Measurements from ENCODE around the gene SAXO1.

Gene SAXO1

GRCh38 chr9:18972675-18973074 lies 60.3 kb downstream of the SAXO1 start:
- H3K4me1 ChIP-seq (ENCODE audit: control insufficient read depth in 1 of 2, insufficient read depth in 2 of 2, low read length in 2 of 2), result peaks cover 2 to 6% of the 10 kb centered on the region in 2 donors
- no peaks in the 10 kb centered on the region for H3K9me3 ChIP-seq (ENCODE audit: control insufficient read depth in 1 of 2, low read length in 2 of 2)
- no peak overlapping the region for H3K27ac ChIP-seq (ENCODE audit: low read depth, low read length)
- no peaks in the 10 kb centered on the region for H3K36me3 ChIP-seq (ENCODE audit: control insufficient read depth in 1 of 2, insufficient read depth in 2 of 2, low read length in 2 of 2)
- no peak overlapping the region for H3K9ac ChIP-seq (ENCODE audit: low read depth in 1 of 2, low read length in 2 of 2)
- peaks cover 0 to 4% of the 10 kb centered on the region in 2 donors for H3K27me3 ChIP-seq (ENCODE audit: control insufficient read depth in 1 of 2, insufficient read depth in 2 of 2, low read length in 2 of 2)
- no peak overlapping the region for H3K4me3 ChIP-seq (ENCODE audit: low read depth in 1 of 2, low read length in 2 of 2)

DNA sequence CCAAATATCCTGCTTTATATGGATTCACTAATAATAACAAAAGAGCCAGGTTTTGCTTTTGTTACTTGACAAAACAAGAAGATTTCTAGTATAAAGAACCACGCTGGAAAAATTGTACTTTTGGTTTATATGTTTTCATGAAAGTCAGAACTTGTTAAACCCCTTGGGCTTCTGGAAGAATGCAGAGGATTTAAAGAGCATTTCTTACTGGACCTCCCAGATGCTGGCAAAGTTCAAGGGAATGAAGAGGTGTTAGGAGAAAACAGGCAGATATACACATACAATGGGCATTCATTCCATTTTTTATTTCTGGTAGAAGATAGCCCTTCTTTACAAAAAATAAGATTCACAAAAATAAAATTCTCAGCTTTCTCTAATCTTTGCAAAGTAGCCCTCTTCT lies 61.1 kb downstream of the SAXO1 start:
- no peaks in the 10 kb centered on the region for H3K9me3 ChIP-seq (ENCODE audit: control insufficient read depth in 1 of 2, low read length in 2 of 2)
- H3K27me3 ChIP-seq (ENCODE audit: control insufficient read depth in 1 of 2, insufficient read depth in 2 of 2, low read length in 2 of 2), result peaks cover 0 to 4% of the 10 kb centered on the region in 2 donors
- H3K9ac ChIP-seq (ENCODE audit: low read depth in 1 of 2, low read length in 2 of 2), result no peak overlapping the region
- no peaks in the 10 kb centered on the region for H3K36me3 ChIP-seq (ENCODE audit: control insufficient read depth in 1 of 2, insufficient read depth in 2 of 2, low read length in 2 of 2)
- H3K27ac ChIP-seq (ENCODE audit: low read depth, low read length), result no peak overlapping the region
- peaks cover 2 to 4% of the 10 kb centered on the region in 2 donors for H3K4me1 ChIP-seq (ENCODE audit: control insufficient read depth in 1 of 2, insufficient read depth in 2 of 2, low read length in 2 of 2)
- no peak overlapping the region for H3K4me3 ChIP-seq (ENCODE audit: low read depth in 1 of 2, low read length in 2 of 2)

- H3K9me3 ChIP-seq (ENCODE audit: control insufficient read depth in 1 of 2, low read length in 2 of 2), result no peaks in the 10 kb centered on the region
Observed at GRCh38 chr9:18971404-18971803, 61.6 kb downstream of the SAXO1 start.

DNA sequence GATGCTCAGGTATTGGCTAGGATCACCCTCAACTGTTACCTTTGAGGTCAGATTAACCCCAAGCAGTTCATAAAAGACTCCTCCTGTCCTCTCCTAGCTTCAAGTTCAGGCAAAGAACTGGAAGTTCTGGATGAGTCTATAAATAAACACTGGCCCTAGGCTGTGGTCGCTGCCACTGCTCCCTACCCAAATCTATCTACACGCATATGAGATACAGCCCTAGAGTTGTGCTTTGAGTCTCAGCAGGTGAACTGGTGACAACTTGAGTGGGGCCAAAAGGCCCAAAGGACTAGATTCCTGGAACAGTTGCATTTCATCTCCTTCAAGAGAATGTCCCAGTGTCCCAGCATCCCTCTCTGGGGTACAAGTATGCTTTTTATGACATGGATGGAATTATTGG lies 62.6 kb downstream of the SAXO1 start:
- Histone ChIP-seq H3K9ac (ENCODE audit: low read depth in 1 of 2, low read length in 2 of 2) (no peak overlapping the region), H3K27me3 (ENCODE audit: control insufficient read depth in 1 of 2, insufficient read depth in 2 of 2, low read length in 2 of 2) (peaks cover 0 to 4% of the 10 kb centered on the region in 2 donors), H3K4me1 (ENCODE audit: control insufficient read depth in 1 of 2, insufficient read depth in 2 of 2, low read length in 2 of 2) (no peaks in the 10 kb centered on the region), H3K27ac (ENCODE audit: low read depth, low read length) (no peak overlapping the region), H3K36me3 (ENCODE audit: control insufficient read depth in 1 of 2, insufficient read depth in 2 of 2, low read length in 2 of 2) (no peaks in the 10 kb centered on the region), H3K4me3 (ENCODE audit: low read depth in 1 of 2, low read length in 2 of 2) (no peak overlapping the region), H3K9me3 (ENCODE audit: control insufficient read depth in 1 of 2, low read length in 2 of 2) (no peaks in the 10 kb centered on the region)

More at GRCh38 chr9:18971404-18971803, 61.6 kb downstream of the SAXO1 start:
- Histone ChIP-seq H3K27ac (ENCODE audit: low read depth, low read length) (no peak overlapping the region), H3K27me3 (ENCODE audit: control insufficient read depth in 1 of 2, insufficient read depth in 2 of 2, low read length in 2 of 2) (peaks cover 0 to 4% of the 10 kb centered on the region in 2 donors), H3K9ac (ENCODE audit: low read depth in 1 of 2, low read length in 2 of 2) (no peak overlapping the region), H3K36me3 (ENCODE audit: control insufficient read depth in 1 of 2, insufficient read depth in 2 of 2, low read length in 2 of 2) (no peaks in the 10 kb centered on the region), H3K4me3 (ENCODE audit: low read depth in 1 of 2, low read length in 2 of 2) (no peak overlapping the region), H3K4me1 (ENCODE audit: control insufficient read depth in 1 of 2, insufficient read depth in 2 of 2, low read length in 2 of 2) (no peaks in the 10 kb centered on the region)

GRCh38 chr9:18969128-18969527 lies 63.9 kb downstream of the SAXO1 start:
- H3K27ac ChIP-seq (ENCODE audit: low read depth, low read length), result no peak overlapping the region
- H3K9me3 ChIP-seq (ENCODE audit: control insufficient read depth in 1 of 2, low read length in 2 of 2), result no peaks in the 10 kb centered on the region
- H3K27me3 ChIP-seq (ENCODE audit: control insufficient read depth in 1 of 2, insufficient read depth in 2 of 2, low read length in 2 of 2), result peaks cover 0 to 4% of the 10 kb centered on the region in 2 donors
- no peaks in the 10 kb centered on the region for H3K4me1 ChIP-seq (ENCODE audit: control insufficient read depth in 1 of 2, insufficient read depth in 2 of 2, low read length in 2 of 2)
- H3K4me3 ChIP-seq (ENCODE audit: low read depth in 1 of 2, low read length in 2 of 2), result no peak overlapping the region
- H3K9ac ChIP-seq (ENCODE audit: low read depth in 1 of 2, low read length in 2 of 2), result no peak overlapping the region
- no peaks in the 10 kb centered on the region for H3K36me3 ChIP-seq (ENCODE audit: control insufficient read depth in 1 of 2, insufficient read depth in 2 of 2, low read length in 2 of 2)

DNA sequence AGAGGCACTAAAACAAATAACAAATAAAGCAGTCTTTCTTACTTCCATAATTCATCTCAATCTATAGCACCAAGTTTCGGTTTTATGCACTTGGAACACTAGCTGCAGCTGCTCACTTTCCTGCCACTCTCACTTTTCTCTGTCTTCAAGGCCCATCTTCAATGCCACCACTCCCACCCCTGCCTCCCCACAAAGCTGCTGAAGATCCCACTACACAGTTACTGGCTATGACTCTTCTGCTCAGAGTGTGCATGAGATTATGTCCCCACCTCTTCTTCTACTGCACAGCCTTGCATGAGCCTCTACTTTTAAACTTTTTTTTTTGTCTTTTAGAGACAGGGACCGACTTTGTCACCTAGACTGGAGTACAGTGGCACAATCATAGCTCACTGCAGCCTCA lies 77.4 kb downstream of the SAXO1 start:
- Histone ChIP-seq H3K4me3 (ENCODE audit: low read depth in 1 of 2, low read length in 2 of 2) (no peak overlapping the region), H3K9ac (ENCODE audit: low read depth in 1 of 2, low read length in 2 of 2) (no peak overlapping the region), H3K9me3 (ENCODE audit: control insufficient read depth in 1 of 2, low read length in 2 of 2) (no peaks in the 10 kb centered on the region), H3K36me3 (ENCODE audit: control insufficient read depth in 1 of 2, insufficient read depth in 2 of 2, low read length in 2 of 2) (no peaks in the 10 kb centered on the region), H3K4me1 (ENCODE audit: control insufficient read depth in 1 of 2, insufficient read depth in 2 of 2, low read length in 2 of 2) (no peaks in the 10 kb centered on the region), H3K27ac (ENCODE audit: low read depth, low read length) (no peak overlapping the region), H3K27me3 (ENCODE audit: control insufficient read depth in 1 of 2, insufficient read depth in 2 of 2, low read length in 2 of 2) (no peaks in the 10 kb centered on the region)

GRCh38 chr9:18951936-18952335 lies 81.1 kb downstream of the SAXO1 start:
- no peaks in the 10 kb centered on the region for H3K9me3 ChIP-seq (ENCODE audit: control insufficient read depth in 1 of 2, low read length in 2 of 2)
- no peak overlapping the region for H3K4me3 ChIP-seq (ENCODE audit: low read depth in 1 of 2, low read length in 2 of 2)
- no peaks in the 10 kb centered on the region for H3K4me1 ChIP-seq (ENCODE audit: control insufficient read depth in 1 of 2, insufficient read depth in 2 of 2, low read length in 2 of 2)
- H3K9ac ChIP-seq (ENCODE audit: low read depth in 1 of 2, low read length in 2 of 2), result no peak overlapping the region
- no peaks in the 10 kb centered on the region for H3K27me3 ChIP-seq (ENCODE audit: control insufficient read depth in 1 of 2, insufficient read depth in 2 of 2, low read length in 2 of 2)
- no peaks in the 10 kb centered on the region for H3K36me3 ChIP-seq (ENCODE audit: control insufficient read depth in 1 of 2, insufficient read depth in 2 of 2, low read length in 2 of 2)
- H3K27ac ChIP-seq (ENCODE audit: low read depth, low read length), result no peak overlapping the region

DNA sequence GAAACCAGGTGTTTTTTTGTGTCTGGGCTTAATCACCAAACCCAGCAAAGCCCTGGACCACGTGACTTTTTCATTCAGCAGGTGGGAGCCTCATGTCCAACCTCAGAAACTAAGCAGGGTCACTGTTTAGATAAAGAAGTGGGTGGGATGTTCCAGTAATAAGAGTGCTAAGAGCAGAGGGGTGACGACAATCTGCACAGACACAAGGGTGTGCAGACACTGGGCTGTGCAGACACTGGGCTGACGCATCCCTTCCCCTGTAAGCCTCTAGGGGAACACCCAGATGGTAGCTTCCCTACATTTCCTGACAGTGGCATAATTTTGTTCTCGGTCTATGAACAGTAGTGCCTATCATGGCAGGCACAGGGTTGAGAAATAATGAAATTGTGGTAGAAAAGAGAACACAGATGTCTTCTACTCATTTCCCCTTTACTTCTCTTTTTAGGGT lies 85.1 kb downstream of the SAXO1 start:
- H3K9ac ChIP-seq (ENCODE audit: low read depth in 1 of 2, low read length in 2 of 2), result no peak overlapping the region
- no peak overlapping the region for H3K27ac ChIP-seq (ENCODE audit: low read depth, low read length)
- H3K4me1 ChIP-seq (ENCODE audit: control insufficient read depth in 1 of 2, insufficient read depth in 2 of 2, low read length in 2 of 2), result no peaks in the 10 kb centered on the region
- no peaks in the 10 kb centered on the region for H3K36me3 ChIP-seq (ENCODE audit: control insufficient read depth in 1 of 2, insufficient read depth in 2 of 2, low read length in 2 of 2)
- H3K27me3 ChIP-seq (ENCODE audit: control insufficient read depth in 1 of 2, insufficient read depth in 2 of 2, low read length in 2 of 2), result no peaks in the 10 kb centered on the region
- no peak overlapping the region for H3K4me3 ChIP-seq (ENCODE audit: low read depth in 1 of 2, low read length in 2 of 2)
- no peaks in the 10 kb centered on the region for H3K9me3 ChIP-seq (ENCODE audit: control insufficient read depth in 1 of 2, low read length in 2 of 2)

- Histone ChIP-seq H3K27me3 (ENCODE audit: control insufficient read depth in 1 of 2, insufficient read depth in 2 of 2, low read length in 2 of 2) (no peaks in the 10 kb centered on the region), H3K27ac (ENCODE audit: low read depth, low read length) (no peak overlapping the region), H3K4me1 (ENCODE audit: control insufficient read depth in 1 of 2, insufficient read depth in 2 of 2, low read length in 2 of 2) (no peaks in the 10 kb centered on the region), H3K9ac (ENCODE audit: low read depth in 1 of 2, low read length in 2 of 2) (no peak overlapping the region), H3K9me3 (ENCODE audit: control insufficient read depth in 1 of 2, low read length in 2 of 2) (no peaks in the 10 kb centered on the region), H3K4me3 (ENCODE audit: low read depth in 1 of 2, low read length in 2 of 2) (no peak overlapping the region), H3K36me3 (ENCODE audit: control insufficient read depth in 1 of 2, insufficient read depth in 2 of 2, low read length in 2 of 2) (no peaks in the 10 kb centered on the region)
Observed at GRCh38 chr9:18942801-18943200, 90.2 kb downstream of the SAXO1 start.

DNA sequence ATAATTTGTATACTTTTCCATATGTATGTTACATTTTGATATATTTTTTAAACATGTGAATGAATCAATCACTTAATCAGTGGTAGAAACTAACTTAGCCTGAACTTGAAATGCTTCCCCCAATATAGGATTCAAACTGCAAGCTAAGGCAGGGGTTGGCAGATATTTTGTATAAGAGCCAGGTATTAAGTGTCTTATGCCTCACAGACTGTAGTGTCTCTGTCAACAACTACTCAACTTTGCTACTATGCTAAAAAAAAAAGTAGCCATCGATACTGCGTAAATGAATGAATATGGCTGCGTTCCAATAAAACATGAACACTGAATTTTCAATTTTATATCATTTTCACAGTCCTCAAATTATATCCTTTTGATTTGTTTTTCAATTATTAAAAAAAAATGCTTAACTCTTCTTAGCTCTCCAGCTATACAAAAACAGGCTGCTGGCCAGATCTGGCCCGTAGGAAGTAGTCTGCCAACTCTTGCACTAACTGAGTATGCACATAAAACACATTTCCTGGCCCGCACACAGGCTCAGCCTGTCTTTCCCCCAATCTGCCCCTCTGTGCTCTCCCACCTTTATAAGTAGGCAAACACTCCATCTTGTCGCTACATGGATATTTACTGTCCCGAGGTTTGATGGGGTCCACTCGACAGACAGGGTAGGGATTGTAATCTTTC lies 91.8 kb downstream of the SAXO1 start:
- Histone ChIP-seq H3K4me1 (ENCODE audit: control insufficient read depth in 1 of 2, insufficient read depth in 2 of 2, low read length in 2 of 2) (no peaks in the 10 kb centered on the region), H3K27ac (ENCODE audit: low read depth, low read length) (no peak overlapping the region), H3K9me3 (ENCODE audit: control insufficient read depth in 1 of 2, low read length in 2 of 2) (no peaks in the 10 kb centered on the region), H3K9ac (ENCODE audit: low read depth in 1 of 2, low read length in 2 of 2) (no peak overlapping the region), H3K4me3 (ENCODE audit: low read depth in 1 of 2, low read length in 2 of 2) (no peak overlapping the region), H3K27me3 (ENCODE audit: control insufficient read depth in 1 of 2, insufficient read depth in 2 of 2, low read length in 2 of 2) (no peaks in the 10 kb centered on the region), H3K36me3 (ENCODE audit: control insufficient read depth in 1 of 2, insufficient read depth in 2 of 2, low read length in 2 of 2) (no peaks in the 10 kb centered on the region)
